SK-N-SH treated with all-trans-retinoic acid at 6 μM for 48 hours (cell line): Measurements from ENCODE around the gene PHF23.
A peak's percentile ranks its signal among the peaks of the same experiment; 100 is the strongest.

Experiments used
- ATAC-seq: fragments of 200-7000 bp; cut with Tn5 transposase; 3 replicates; pipeline ENCODE4 v1.9.1; 2020; ENCODE audit warnings: mild to moderate bottlenecking, moderate library complexity
- ARNTL ChIP-seq: fragments of 450-650 bp; formaldehyde crosslinking; IDR thresholded peaks from 2 replicates; pipeline ENCODE4 v1.5.0; 2020; ENCODE audit warnings: low read depth, mild to moderate bottlenecking, moderate library complexity, borderline replicate concordance
- BACH2 ChIP-seq: fragments of 250-450 bp; sonication (Bioruptor Pico); IDR thresholded peaks from 2 replicates; pipeline ENCODE4 v1.9.0; 2021; ENCODE audit warnings: mild to moderate bottlenecking, borderline replicate concordance
- CREB5 ChIP-seq: fragments of 250-450 bp; sonication (Bioruptor Pico); IDR thresholded peaks from 2 replicates; pipeline ENCODE4 v1.5.1; 2020; ENCODE audit warnings: low read depth, mild to moderate bottlenecking, moderate library complexity
- CSDC2 ChIP-seq: fragments of 250-450 bp; sonication (Bioruptor Pico); IDR thresholded peaks from 2 replicates; pipeline ENCODE4 v1.5.0; 2020; ENCODE audit warnings: mild to moderate bottlenecking, moderate library complexity
- CSRNP3 ChIP-seq: fragments of 250-450 bp; sonication (Bioruptor Pico); IDR thresholded peaks from 2 replicates; pipeline ENCODE4 v1.5.1; 2021; ENCODE audit warnings: mild to moderate bottlenecking, moderate library complexity
- ESRRG ChIP-seq: fragments of 250-450 bp; sonication (Bioruptor Pico); IDR thresholded peaks from 2 replicates; pipeline ENCODE4 v1.6.1; 2021; ENCODE audit warnings: mild to moderate bottlenecking
- GLIS3 ChIP-seq: fragments of 250-450 bp; sonication (Bioruptor Pico); IDR thresholded peaks from 2 replicates; pipeline ENCODE4 v1.5.0; 2020; ENCODE audit warnings: mild to moderate bottlenecking, moderate library complexity
- ISL1 ChIP-seq: fragments of 250-450 bp; sonication (Bioruptor Pico); IDR thresholded peaks from 2 replicates; pipeline ENCODE4 v2.1.2; 2022; ENCODE audit warnings: mild to moderate bottlenecking, moderate library complexity
- OSR1 ChIP-seq: fragments of 250-450 bp; sonication (Bioruptor Pico); IDR thresholded peaks from 2 replicates; pipeline ENCODE4 v1.8.0; 2022; ENCODE audit warnings: moderate library complexity, mild to moderate bottlenecking, inconsistent platforms
- PATZ1 ChIP-seq: fragments of 250-450 bp; sonication (Bioruptor Pico); IDR thresholded peaks from 2 replicates; pipeline ENCODE4 v1.8.0; 2020; ENCODE audit warnings: mild to moderate bottlenecking, moderate library complexity, borderline replicate concordance
- POU6F1 ChIP-seq: fragments of 250-450 bp; sonication (Bioruptor Pico); IDR thresholded peaks from 2 replicates; pipeline ENCODE4 v1.8.0; 2021; ENCODE audit warnings: low read depth, mild to moderate bottlenecking, moderate library complexity, borderline replicate concordance
- RARB ChIP-seq: fragments of 250-450 bp; sonication (Bioruptor Pico); IDR thresholded peaks from 2 replicates; pipeline ENCODE4 v1.8.0; 2021; ENCODE audit warnings: mild to moderate bottlenecking, moderate library complexity
- SNAI2 ChIP-seq: fragments of 250-450 bp; sonication (Bioruptor Pico); IDR thresholded peaks from 2 replicates; pipeline ENCODE4 v1.5.0; 2020; ENCODE audit warnings: mild to moderate bottlenecking, moderate library complexity
- TCF4 ChIP-seq: fragments of 250-450 bp; sonication (Bioruptor Pico); IDR thresholded peaks from 2 replicates; pipeline ENCODE4 v1.8.0; 2021; ENCODE audit warnings: mild to moderate bottlenecking, moderate library complexity, borderline replicate concordance
- TOX ChIP-seq: fragments of 250-450 bp; sonication (Bioruptor Pico); IDR thresholded peaks from 2 replicates; pipeline ENCODE4 v1.8.0; 2021; ENCODE audit warnings: mild to moderate bottlenecking, moderate library complexity, borderline replicate concordance
- TSHZ2 ChIP-seq: fragments of 250-450 bp; sonication (Bioruptor Pico); IDR thresholded peaks from 2 replicates; pipeline ENCODE4 v1.5.0; 2020; ENCODE audit warnings: mild to moderate bottlenecking, moderate library complexity
- ZC3H10 ChIP-seq: fragments of 250-450 bp; sonication (Bioruptor Pico); IDR thresholded peaks from 2 replicates; pipeline ENCODE4 v1.5.1; 2021; ENCODE audit warnings: mild to moderate bottlenecking, moderate library complexity
- ZFP3 ChIP-seq: fragments of 250-450 bp; sonication (Bioruptor Pico); IDR thresholded peaks from 2 replicates; pipeline ENCODE4 v1.5.0; 2020; ENCODE audit warnings: mild to moderate bottlenecking, moderate library complexity
- ZFP30 ChIP-seq: fragments of 450-650 bp; formaldehyde crosslinking; IDR thresholded peaks from 2 replicates; pipeline ENCODE4 v1.5.0; 2022; ENCODE audit warnings: mild to moderate bottlenecking, moderate library complexity
- ZNF565 ChIP-seq: fragments of 450-650 bp; formaldehyde crosslinking; conservative IDR thresholded peaks from 2 replicates; pipeline ENCODE4 v1.5.0; 2020; ENCODE audit warnings: low read depth, mild to moderate bottlenecking, moderate library complexity
- ZNF70 ChIP-seq: fragments of 450-650 bp; formaldehyde crosslinking; IDR thresholded peaks from 2 replicates; pipeline ENCODE4 v1.5.0; 2020; ENCODE audit warnings: mild to moderate bottlenecking, moderate library complexity
- ZNF8 ChIP-seq: fragments of 450-650 bp; formaldehyde crosslinking; IDR thresholded peaks from 2 replicates; pipeline ENCODE4 v1.5.0; 2020; ENCODE audit warnings: mild to moderate bottlenecking, moderate library complexity

Gene PHF23

GRCh38 chr17:7204828-7205461 is 34.3 kb downstream of the PHF23 start:
- peak; percentile 93 for ATAC-seq
- TF ChIP-seq ARNTL = no peak
- no peak for TF ChIP-seq RARB
- TF ChIP-seq POU6F1 (CRISPR knock-in tag) = no peak
- no peak for TF ChIP-seq ZNF565 (CRISPR knock-in tag)
- no peak for TF ChIP-seq ZFP3 (CRISPR knock-in tag)
- TF ChIP-seq CREB5 (CRISPR knock-in tag) = no peak
- TF ChIP-seq CSRNP3 = no peak
- TF ChIP-seq ISL1 = no peak
- TF ChIP-seq PATZ1 (CRISPR knock-in tag) = no peak
- TF ChIP-seq ZFP30 = no peak
- no peak for TF ChIP-seq ESRRG (CRISPR knock-in tag)
- TF ChIP-seq SNAI2 (CRISPR knock-in tag) = no peak
- no peak for TF ChIP-seq CSDC2 (CRISPR knock-in tag)
- TF ChIP-seq BACH2 = no peak
- no peak for TF ChIP-seq TCF4 (CRISPR knock-in tag)
- no peak for TF ChIP-seq ZNF8 (CRISPR knock-in tag)
- TF ChIP-seq GLIS3 (CRISPR knock-in tag) = no peak

GRCh38 chr17:7204336-7204735 is 34.9 kb downstream of the PHF23 start:
- no peak for ATAC-seq
- TF ChIP-seq ZC3H10 (CRISPR knock-in tag) = no peak
- TF ChIP-seq POU6F1 (CRISPR knock-in tag) = no peak
- TF ChIP-seq CREB5 (CRISPR knock-in tag) = no peak
- no peak for TF ChIP-seq ZNF8 (CRISPR knock-in tag)
- TF ChIP-seq CSDC2 (CRISPR knock-in tag) = no peak
- TF ChIP-seq BACH2 = no peak
- TF ChIP-seq TOX (CRISPR knock-in tag) = no peak
- no peak for TF ChIP-seq ZFP30
- TF ChIP-seq ZNF70 (CRISPR knock-in tag) = no peak

- no peak for ATAC-seq
- TF ChIP-seq ARNTL = no peak
- no peak for TF ChIP-seq TCF4 (CRISPR knock-in tag)
- no peak for TF ChIP-seq POU6F1 (CRISPR knock-in tag)
- no peak for TF ChIP-seq ZNF8 (CRISPR knock-in tag)
- TF ChIP-seq TOX (CRISPR knock-in tag) = no peak
- TF ChIP-seq ISL1 = no peak
- TF ChIP-seq OSR1 (CRISPR knock-in tag) = no peak
- no peak for TF ChIP-seq ZFP3 (CRISPR knock-in tag)
- no peak for TF ChIP-seq ZC3H10 (CRISPR knock-in tag)
- TF ChIP-seq TSHZ2 = no peak
- TF ChIP-seq CREB5 (CRISPR knock-in tag) = no peak
Observed at GRCh38 chr17:7203391-7203790, 35.9 kb downstream of the PHF23 start.
